GM10248 (cell line): ENCODE data around the gene KSR1.
"Not testable (repeated sequence)": the region's sequence is repeated elsewhere in the genome, so short reads cannot be mapped to it uniquely, and the experiment has no call there.

Experiments
- CTCF ChIA-PET: fragments of 300-600 bp; sonication (Branson Sonifier 250); formaldehyde crosslinking; extraction: SDS; loops from one replicate; lab custom pipeline; 2021; ENCODE audit warnings: antibody characterized with exemption; lab: Yijun Ruan, JAX
- POLR2A ChIA-PET: fragments of 350-650 bp; sonication (Branson Sonifier 250); formaldehyde crosslinking; extraction: SDS; loops from one replicate; lab custom pipeline; 2020; ENCODE audit warnings: antibody characterized with exemption; lab: Yijun Ruan, JAX
- DNase-seq: peaks from one replicate; pipeline ENCODE4 v3.0.0; 2012; ENCODE audit errors: extremely low spot score
- CTCF ChIP-seq: IDR thresholded peaks from 2 replicates; pipeline ENCODE4 v1.5.1; 2012; ENCODE audit warnings: mild to moderate bottlenecking, low read depth; ENCODE audit errors: extremely low read depth, missing control alignments, control extremely low read depth

The KSR1 gene

GRCh38 chr17:27659683-27660082, 203.4 kb downstream of the KSR1 start:
- ChIA-PET CTCF (interaction anchor here (1.4 to 6.9 kb wide), 2 partner anchors 8 to 97 kb away, joined by 8 to 42 read pairs; no protein-coding TSS in a partner anchor), POLR2A (no interaction called here)
- DNase-seq: no peak
- no peak for TF ChIP-seq CTCF

GRCh38 chr17:27660436-27660835, 204.2 kb downstream of the KSR1 start:
- CTCF ChIA-PET: interaction anchor here (1.4 to 6.9 kb wide), 3 partner anchors 8 to 96 kb away, joined by 8 to 42 read pairs (median 37); no protein-coding TSS in a partner anchor
- TF ChIP-seq CTCF: no peak

GRCh38 chr17:27663936-27664605, 207.8 kb downstream of the KSR1 start:
- POLR2A ChIA-PET: no interaction called here
- CTCF ChIA-PET: interaction anchor here (1.2 to 4.3 kb wide), 5 partner anchors 11 to 54 kb away, joined by 3 to 37 read pairs (median 3); no protein-coding TSS in a partner anchor

More at GRCh38 chr17:27660436-27660835, 204.2 kb downstream of the KSR1 start:
- no peak for DNase-seq
- POLR2A ChIA-PET: no interaction called here

GRCh38 chr17:27664606-27664965, 208.3 kb downstream of the KSR1 start:
- no peak for TF ChIP-seq CTCF
- no peak for DNase-seq
- ChIA-PET POLR2A (no interaction called here), CTCF (interaction anchor here (1.3 to 4.3 kb wide), 4 partner anchors 12 to 216 kb away, joined by 3 to 37 read pairs (median 5); no protein-coding TSS in a partner anchor)

More at GRCh38 chr17:27663936-27664605, 207.8 kb downstream of the KSR1 start:
- no peak for DNase-seq
- no peak for TF ChIP-seq CTCF

- no peak for DNase-seq
- TF ChIP-seq CTCF: no peak
- ChIA-PET POLR2A (no interaction called here), CTCF (interaction anchor here (0.9 to 2.3 kb wide), 6 partner anchors 11 to 215 kb away, joined by 3 to 7 read pairs (median 4); no protein-coding TSS in a partner anchor)
These were observed 209.3 kb downstream of the KSR1 start for GRCh38 chr17:27665549-27665948.

GRCh38 chr17:27666270-27666669, 210.0 kb downstream of the KSR1 start:
- DNase-seq, POLR2A ChIA-PET: not testable (repeated sequence)
- CTCF ChIA-PET: interaction anchor here (0.9 to 2.3 kb wide), 5 partner anchors 11 to 214 kb away, joined by 3 to 7 read pairs (median 4); no protein-coding TSS in a partner anchor
